Measurements from ENCODE around the gene SNCAIP.
"Not testable (repeated sequence)": the region's sequence is repeated elsewhere in the genome, so short reads cannot be mapped to it uniquely, and the experiment has no call there.

SNCAIP gene

DNA sequence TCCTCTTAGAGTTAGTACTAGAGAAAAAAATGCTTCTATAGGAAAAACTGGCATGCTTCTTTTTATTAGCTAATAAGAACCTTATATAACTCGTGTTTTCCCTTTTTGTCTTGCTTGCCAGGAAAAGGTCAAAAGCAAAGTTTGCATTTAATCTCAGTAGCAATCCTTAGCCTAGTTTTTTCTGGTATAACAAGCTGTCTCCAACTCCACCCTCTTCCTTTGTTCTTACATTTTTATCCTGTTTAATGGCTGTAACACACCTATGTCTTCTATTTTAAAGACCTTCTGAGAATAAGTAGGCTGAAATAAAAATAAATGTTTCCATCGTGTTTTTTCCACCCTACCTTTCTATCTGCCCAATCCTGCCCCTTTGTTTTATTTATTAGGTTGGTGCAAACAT lies 158.3 kb downstream of the SNCAIP start:
- no peak for DNase-seq

DNA sequence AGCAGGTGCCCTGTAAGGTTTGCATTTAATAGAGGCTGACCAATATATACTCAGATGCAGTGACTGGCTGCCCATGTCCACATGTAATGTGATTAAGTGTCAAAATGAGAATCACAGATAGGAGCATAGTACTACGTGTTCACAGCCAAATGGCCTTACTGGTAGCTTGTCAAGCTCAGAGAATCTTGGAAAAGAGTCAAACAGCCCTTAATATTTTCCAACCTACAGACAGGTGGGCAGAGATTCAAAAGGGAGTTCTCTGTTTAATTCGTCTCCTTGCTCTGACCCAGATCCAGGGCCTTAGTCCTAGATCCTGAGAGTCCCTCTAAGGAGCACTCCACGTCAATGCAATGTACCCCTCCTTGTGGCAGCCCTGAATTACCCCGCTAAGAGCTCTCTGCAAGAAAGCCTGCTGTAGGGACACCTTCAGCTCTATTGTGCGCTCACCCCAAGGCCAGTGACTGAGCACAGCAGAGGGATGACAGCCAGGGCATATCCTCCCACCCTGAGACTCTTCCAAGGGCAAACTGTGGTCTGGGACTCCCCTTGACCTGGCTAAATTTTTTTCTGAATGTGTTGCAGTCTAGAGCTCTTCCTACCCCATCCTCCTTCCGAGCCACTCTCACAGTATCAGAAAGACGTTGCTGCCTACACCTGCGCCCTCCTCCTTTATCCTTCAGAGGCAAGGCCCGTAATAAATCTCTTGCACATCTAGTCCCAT lies 159.2 kb downstream of the SNCAIP start:
- no peak for DNase-seq

DNA sequence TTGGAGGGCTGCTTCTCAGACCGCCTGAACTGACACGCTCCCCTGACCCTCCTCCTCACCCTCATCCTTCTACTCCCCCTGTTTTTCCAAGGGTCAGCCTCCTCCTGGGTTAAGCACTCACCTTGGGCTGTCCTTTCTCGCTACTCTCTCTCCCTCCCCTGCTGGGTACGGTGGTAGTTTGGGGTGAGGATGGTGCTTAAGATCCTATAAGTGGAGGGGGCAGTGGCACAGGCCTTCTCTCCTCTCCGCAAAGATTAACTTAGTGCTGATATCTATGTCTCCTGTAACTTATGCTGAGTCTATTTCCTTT lies 159.7 kb downstream of the SNCAIP start:
- no peak for DNase-seq

DNA sequence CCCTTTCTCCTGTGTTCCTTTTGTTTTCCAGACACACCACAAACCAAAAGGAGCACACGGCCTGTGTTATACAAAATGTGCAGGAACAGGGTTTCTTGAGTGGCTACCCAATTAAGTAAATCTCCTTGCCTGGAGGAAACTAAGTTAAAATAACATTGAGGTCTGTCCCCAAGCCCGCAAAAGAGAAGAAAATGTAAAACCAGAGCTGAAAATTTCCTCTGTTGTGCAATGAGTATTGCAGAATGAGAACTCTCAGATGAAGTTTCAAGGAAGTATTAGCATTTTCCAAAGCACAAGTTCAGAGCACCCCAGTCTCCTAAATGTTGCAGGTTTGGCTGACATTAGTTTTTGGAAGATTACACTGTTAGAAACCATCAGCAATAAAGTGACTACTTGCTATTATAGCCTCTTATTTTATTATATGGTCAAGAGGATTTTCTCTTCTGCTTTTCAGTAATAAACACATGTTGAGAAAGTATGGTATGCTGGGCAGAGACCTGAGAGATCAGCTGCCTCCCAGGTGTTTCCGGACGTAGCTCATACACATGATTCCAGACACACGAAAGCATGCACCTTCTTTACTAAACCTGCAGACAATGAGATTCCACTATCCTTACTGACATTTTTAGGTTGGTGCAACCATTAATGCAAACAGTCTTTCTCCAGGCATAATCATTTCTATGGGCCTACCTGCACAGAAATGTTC lies 161.3 kb downstream of the SNCAIP start:
- DNase-seq = no peak

DNA sequence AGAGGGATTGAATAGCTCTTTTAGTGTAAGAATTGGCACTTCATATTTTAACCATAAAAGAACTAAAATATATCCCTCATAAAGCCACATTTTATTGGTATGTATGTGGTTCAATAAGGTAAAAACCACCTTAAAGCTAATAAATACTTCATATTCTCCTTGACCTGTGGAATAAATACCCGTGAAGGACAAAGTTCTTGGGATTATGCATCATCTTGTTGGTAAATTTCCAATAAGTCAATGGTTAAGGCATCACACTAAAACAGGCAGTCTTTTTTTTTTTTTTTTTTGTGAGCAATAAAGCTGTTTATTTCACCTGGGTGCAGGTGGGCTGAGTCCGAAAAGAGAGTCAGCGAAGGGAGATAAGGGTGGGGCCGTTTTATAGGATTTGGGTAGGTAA lies 161.9 kb downstream of the SNCAIP start:
- no peak for DNase-seq

DNA sequence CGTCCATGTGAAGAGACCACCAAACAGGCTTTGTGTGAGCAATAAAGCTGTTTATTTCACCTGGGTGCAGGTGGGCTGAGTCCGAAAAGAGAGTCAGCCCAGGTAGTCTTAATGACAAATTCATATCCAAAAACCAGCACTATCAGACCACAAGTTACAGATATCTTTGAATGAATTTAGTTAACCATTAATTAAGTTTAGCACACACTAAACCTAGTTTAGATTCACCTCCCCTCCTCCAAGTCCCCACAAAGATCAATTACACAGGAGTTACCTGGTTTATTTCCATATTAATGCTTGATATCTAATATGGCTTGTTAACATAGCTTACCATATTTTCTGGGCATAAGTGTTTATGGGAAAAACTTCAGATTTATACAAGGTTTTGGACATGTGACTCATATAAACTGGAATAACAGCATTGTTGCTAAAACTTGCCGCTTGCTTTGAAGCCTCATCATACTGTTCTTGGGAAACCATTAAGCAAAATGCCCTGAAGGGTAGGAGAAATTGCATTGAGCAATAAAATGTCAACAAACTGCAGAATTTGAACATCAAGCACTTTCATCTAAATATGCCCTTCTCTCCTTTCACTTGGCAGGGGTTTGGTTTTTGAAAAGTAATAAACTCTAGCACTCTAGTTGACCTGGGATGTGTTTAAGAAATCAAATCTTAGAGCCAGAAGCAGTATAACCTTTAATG lies 166.9 kb downstream of the SNCAIP start:
- DNase-seq = no peak

DNA sequence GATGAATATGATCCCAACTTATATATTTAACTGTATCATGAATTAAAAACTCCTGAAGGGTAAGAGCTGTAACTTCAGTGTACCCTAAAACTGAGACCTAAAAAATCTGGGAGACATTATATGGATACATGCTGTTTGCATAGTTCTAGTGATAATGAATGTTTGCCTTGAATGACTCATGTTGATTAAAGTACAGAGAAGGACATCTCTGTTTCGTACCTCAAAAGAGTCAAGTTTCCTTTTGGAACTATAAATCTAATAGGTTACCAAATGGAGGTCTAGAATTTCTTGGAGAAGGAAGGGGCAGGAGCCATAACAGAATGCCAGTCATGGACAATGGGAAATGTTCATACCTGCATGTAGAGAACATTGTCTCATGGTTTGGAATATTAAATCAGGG lies 168.1 kb downstream of the SNCAIP start:
- no peak for DNase-seq

DNA sequence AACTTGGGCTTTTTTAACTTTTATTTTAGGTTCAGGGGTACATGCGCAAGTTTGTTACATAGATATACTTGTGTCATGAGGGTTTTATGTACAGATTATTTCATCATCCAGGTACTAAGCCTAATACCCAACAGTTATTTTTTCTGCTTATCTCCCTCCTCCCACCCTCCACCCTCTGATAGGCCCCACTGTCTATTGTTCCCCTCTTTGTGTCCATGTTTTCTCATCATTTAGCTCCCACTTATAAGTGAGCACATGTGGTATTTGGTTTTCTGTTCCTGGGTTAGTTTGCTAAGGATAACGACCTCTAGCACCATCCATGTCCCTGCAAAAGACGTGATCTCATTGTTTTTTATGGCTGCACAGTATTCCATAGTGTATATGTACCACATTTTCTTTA lies 172.1 kb downstream of the SNCAIP start:
- no peak for DNase-seq

DNA sequence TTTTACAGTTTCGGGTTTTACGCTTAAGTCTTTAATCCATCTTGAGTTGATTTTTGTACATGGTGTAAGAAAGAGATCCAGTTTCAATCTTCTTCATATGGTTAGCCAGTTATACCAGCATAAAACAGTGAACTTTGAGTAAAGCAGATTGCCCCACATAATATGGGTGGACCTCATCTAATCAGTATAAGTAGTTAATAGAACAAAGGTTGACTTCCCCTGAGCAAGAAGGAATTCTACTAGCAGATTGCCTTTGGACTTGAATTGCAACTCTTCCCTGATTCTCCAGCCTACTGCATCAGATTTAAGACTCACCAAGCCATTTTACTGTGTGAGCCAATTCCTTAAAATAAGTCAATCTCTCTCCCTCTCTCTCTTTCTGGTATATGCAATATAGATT lies 173.2 kb downstream of the SNCAIP start:
- DNase-seq = no peak

DNA sequence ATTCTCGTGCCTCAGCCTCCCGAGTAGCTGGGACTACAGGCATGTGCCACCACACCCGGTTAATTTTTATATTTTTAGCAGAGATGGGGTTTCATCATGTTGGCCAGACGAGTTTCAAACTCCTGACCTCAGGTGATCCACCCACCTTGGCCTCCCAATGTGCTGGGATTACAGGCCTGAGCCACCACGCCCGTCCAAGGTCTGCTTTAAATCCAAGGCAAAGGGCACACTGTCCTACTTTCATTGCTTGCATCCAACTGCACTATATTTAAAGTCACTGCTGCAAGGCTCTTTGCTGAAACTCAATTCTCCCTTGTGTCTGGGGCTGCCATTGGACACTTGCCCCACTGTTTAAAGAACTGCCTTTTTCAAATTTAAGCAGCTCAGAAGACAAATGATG lies 174.6 kb downstream of the SNCAIP start:
- not testable (repeated sequence) for DNase-seq

DNA sequence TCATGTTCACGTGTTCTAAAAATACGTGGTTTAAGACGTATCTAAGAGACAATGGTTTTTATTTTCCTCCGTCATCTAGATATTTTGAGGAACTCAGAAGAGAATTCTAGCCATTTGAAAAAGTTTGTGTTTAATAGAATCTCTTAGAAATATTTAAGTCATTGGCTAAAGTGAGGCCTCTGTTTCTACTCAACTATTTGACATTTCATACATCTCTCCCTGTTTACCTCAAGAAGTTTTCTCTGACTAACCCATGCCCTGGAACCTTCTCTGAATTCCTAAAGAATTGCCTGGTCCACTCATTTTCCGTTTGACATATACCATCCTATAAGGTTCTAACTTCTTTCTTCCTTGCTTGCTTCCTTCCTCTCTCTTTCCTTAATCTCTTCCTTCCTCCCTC lies 178.7 kb downstream of the SNCAIP start:
- DNase-seq = no peak

DNA sequence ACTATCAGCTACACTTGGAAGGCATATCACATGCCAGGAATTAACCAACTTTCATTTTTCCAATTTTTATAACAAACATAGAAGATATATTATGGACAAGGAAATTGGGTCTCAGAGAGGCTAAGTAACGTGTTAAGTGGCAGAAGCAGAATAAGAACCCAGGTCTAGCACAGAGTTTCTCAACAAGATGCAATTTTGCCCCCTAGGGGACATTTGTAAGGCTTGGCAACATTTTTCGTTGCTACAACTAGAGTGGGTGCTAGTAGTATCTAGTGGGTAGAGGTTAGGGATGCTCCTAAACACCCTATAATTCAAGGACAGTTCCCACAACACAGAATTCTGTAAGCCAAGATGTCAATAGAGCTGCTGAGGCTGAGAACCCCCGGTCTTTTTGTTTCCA lies 180.6 kb downstream of the SNCAIP start:
- no peak for DNase-seq

DNA sequence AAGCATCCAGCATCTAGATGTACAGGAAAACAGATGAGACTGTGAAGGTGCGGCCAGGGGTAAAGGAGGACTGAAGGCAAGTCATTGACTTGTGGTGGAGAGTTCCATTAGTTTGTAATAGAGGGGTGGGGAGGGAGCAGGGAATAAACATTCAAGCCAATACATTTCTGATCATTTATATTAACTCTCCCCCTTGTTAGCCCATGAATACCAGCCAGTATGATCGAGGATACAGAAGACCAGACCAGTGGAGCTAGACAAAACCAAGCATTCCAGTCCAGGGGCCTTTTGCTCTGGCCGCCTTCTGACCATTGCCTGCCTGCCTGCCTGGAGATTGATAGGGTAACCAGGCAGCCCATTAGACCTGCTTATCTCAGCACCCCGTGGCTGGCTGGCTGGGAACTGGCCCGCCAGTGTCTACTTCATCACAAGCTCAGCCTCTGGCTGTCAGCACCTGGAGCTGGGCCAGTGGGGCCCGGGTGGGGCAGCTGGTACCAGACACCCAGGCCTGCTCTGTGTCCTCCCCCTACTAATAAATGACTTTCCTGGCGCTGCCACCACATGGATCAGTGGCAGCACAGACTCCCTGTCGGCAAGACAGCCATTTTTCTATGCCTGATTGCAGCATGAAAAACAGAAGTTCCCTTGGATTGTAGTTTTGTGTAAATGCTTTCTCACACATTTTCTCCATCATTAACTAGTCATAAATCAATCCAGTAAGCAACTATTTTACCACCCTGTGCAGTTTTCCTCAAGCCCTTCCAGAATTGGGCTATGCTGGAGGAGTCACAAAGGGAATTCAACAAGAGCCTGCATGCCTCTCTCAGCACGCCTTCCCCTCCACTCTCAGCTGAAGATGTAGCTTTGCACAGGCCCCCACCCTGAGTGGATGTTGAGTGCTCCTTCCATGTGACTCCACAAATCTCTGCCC lies 181.3 kb downstream of the SNCAIP start:
- no peak for DNase-seq

DNA sequence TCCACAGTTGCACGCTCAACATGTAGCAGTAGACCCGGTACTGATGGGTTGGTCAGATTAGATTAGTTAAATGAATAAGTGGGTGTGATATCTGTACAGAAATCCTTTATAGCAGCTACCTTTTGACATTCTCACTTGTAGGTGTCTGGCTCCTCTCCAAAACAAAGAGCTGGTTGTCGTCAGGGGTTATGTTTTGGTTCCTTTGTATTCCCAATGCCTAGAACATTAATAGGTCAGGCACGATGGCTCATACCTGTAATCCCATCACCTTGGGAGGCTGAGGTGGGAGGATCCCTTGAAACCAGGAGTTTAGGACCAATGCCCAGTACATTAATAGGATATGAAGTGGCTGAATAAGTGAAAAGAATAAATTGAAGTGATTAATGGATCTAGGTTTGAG lies 182.1 kb downstream of the SNCAIP start:
- no peak for DNase-seq

DNA sequence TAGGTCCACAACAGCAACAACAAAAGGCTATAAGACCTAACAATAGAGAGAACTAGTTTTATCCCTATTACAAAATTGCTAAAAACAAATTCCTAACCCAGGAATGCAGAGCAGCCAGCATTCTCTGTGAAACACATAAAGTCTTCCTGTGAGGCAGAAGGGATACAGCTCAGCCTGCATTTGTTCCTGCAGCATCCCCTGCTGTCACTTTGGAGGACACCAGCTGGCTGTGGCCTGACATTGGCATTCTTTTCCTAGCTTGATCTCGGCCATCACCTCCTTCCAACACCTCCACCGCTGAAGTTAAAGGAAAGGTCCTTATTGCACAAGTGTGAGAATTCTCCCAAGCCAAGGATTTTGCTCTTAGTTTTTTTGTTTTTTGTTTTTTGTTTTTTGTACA lies 186.1 kb downstream of the SNCAIP start:
- no peak for DNase-seq

DNA sequence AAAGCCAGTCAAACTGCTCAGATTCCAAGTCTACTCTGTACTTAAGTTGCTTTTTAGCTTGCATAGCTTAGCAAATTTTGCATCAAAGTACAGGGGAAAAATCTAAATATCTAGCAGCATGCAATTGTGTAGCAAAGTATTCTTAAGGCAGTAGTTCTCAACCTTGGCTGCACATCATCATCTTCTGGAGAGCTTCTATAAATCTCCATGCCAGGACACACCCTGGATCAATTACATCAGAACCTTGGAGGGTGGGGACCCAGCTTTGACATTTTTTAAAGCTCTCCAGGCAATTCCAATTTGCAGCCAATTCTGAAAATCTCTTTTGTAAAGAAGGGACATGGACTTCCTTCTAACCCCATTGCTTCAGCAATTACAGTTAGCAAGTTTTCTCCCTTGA lies 187.5 kb downstream of the SNCAIP start:
- DNase-seq = no peak

DNA sequence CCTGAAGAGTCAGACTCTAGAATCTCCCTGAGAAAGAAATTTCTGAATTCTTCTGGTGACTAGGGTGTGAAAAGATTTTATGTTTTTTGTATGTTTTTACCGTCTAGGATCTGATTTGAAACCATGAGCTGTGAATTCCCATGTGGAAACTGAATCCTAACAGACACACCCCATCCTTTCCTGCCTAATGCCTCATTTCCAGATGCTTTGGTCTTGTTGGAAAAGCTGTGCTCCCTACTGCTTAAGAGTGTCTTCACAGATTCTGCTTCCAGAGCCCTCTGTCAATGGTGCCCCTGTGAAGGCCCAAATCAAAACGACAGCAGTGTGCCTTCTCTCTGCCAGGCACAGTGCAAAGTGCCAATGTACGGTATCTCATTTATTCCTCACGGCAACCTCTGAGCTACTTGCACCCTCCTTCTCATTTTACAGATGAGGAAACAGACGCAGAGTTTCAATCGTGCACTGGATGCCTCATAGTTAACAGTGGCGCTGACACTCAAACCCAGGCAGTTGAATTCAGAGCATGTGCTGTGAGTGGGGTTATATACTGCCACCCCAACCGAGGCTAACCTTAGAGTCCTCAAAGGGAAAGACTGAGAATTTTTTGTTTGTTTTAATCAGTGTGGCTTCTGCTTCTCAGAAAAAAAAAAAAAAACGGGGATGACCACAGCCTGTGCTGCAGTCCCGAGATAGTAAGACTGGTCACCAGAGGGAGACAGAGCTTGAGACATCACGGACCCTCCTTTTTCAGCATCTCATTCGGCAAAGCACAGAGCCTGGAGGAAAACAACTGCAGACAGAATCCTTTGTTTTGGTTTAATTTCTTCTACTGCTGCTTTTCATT lies 188.4 kb downstream of the SNCAIP start:
- no peak for DNase-seq

DNA sequence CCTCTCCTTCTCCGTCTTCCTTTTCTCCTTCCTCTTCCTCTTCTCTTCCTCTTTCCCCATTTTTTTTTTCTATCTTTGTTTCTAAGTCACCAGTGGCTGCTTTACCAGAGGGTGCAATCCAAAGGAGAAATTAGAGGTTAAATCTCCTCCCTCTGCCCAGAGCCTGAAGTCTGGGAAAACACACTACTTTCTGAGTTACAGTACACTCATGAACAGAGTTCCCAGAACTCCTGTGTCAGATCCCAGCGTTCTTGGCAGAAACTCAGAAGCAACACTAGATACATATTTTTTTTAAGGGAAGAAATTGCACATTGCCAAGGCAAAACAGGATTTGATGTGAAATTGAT lies 189.0 kb downstream of the SNCAIP start:
- no peak for DNase-seq

DNA sequence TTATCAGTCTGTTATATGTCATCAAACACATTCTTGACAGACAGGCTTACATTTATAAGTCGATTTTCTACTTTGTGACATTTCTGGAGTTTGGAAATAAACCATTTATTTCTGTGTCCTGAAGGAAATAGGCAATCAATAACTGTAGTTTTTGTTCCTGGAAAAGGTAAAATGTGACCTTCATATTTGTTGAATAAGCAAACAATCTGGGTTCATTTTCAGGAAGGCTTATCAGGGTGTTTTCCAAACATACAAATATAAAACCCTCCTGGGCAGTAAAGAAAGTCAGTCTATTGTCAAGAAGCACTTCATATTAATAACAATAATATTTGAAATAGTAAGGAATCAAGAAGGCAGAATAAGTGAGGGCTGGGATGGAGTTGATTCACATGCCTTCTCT lies 195.0 kb downstream of the SNCAIP start:
- DNase-seq = no peak

DNA sequence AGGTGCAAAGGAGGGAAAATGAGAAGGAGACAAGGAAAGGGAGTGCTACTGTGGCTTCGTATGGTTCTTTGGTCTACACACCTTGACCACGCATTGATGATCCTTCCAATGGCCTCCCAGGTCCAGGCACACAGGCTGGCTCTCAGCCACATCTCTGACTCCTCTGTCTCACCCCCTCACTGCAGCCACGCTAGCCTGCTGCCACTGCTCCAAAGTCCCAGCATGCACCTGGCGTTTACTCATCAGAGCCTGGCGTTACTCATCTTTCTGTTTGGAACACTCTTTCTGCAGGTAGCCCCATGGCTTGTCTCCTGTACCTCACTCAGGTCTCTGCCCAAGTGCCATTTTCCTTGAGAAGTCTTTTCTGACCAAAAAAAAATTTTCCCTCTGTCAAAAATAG lies 195.5 kb downstream of the SNCAIP start:
- no peak for DNase-seq

DNA sequence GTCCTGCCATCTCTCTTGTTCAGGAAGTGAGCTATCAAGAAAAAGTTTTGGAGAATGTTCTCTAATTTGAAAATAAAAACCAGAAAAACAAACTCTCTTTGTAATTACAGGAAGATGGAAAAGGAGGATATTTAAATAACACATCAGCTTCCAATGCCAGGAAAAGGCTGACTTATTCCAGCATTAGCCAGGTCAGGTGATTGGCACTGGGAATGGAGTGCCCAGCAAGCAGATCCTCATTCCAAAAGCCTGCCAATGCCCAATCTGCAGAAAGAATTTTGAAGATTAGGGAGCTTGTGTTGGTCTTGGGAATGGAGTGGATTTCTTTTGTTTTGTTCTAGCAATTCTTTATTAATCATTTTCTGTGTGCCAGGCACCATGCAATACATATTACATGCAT lies 196.6 kb downstream of the SNCAIP start:
- DNase-seq = no peak
